ENCODE results near the gene NEK6.

DNA sequence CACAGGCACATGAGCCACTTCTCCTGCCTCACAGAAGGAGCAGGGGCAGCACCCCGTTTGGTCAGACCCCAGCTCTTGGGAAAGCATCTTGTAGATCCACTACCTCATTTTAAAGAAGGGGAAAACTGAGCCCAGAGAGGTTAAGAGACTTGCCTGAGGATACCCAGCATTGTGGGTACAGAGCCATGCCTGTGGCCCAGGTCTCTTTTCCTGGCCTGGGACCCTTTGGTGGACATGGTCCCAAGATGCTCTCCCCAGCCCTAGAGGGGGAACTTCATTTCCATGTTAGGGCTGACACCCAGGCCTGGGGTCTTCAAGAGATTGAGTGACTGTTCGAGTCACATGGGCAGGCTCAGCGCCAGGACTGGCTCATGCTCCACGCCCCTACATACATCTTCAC lies 64.2 kb downstream of the NEK6 start:
- TF ChIP-seq CTCF (IDR thresholded peaks at IDR 0.05) (no peak), ZFX (IDR thresholded peaks at IDR 0.05; ENCODE audit: borderline replicate concordance) (no peak)

Measured in 22Rv1 (cell line).